Fibroblast of mammary gland (primary cell): ENCODE measurements around the gene PGS1.

Experiments
- DNase-seq: peaks from one replicate; pipeline ENCODE4 v3.0.0-alpha.2; 2010; ENCODE audit warnings: low read depth
- H3K4me3 ChIP-seq: 2 replicates; pipeline ENCODE4 v1.5.1; 2011; ENCODE audit warnings: low read depth, mild to moderate bottlenecking, low read length, moderate library complexity; ENCODE audit not compliant: control insufficient read depth
- TF ChIP-seq, protein P1 (sequence below): conservative IDR thresholded peaks from 2 replicates; pipeline ENCODE4 v1.5.1; 2011; ENCODE audit warnings: low read depth, low read length, inconsistent platforms; ENCODE audit not compliant: control insufficient read depth, insufficient read depth

PGS1 gene

DNA sequence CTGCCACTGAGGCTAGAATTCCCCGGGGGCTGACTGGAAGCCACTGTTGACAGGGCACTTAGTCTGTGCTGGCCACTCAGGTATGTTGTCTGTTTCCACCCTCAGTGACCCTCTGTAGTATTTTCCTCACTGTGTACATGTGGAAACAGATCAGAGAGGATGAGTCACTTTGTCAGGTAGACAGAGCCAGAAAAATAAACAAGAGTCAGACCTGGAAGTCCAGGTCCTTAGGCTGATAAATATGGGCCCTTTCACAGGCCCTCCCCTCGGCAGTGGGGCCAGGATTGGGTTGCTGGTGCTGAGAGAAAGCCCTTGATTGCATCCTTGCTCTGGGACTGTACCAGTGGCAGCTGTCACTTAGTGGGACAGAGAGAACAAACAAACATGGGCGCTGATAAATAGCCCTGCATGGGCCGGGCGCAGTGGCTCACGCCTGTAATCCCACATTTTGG lies 21.3 kb downstream of the PGS1 start:
- TF ChIP-seq, protein P1, sequence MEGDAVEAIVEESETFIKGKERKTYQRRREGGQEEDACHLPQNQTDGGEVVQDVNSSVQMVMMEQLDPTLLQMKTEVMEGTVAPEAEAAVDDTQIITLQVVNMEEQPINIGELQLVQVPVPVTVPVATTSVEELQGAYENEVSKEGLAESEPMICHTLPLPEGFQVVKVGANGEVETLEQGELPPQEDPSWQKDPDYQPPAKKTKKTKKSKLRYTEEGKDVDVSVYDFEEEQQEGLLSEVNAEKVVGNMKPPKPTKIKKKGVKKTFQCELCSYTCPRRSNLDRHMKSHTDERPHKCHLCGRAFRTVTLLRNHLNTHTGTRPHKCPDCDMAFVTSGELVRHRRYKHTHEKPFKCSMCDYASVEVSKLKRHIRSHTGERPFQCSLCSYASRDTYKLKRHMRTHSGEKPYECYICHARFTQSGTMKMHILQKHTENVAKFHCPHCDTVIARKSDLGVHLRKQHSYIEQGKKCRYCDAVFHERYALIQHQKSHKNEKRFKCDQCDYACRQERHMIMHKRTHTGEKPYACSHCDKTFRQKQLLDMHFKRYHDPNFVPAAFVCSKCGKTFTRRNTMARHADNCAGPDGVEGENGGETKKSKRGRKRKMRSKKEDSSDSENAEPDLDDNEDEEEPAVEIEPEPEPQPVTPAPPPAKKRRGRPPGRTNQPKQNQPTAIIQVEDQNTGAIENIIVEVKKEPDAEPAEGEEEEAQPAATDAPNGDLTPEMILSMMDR, result no peak
- H3K4me3 ChIP-seq, result no peak overlapping the region
- DNase-seq, result no peak

DNA sequence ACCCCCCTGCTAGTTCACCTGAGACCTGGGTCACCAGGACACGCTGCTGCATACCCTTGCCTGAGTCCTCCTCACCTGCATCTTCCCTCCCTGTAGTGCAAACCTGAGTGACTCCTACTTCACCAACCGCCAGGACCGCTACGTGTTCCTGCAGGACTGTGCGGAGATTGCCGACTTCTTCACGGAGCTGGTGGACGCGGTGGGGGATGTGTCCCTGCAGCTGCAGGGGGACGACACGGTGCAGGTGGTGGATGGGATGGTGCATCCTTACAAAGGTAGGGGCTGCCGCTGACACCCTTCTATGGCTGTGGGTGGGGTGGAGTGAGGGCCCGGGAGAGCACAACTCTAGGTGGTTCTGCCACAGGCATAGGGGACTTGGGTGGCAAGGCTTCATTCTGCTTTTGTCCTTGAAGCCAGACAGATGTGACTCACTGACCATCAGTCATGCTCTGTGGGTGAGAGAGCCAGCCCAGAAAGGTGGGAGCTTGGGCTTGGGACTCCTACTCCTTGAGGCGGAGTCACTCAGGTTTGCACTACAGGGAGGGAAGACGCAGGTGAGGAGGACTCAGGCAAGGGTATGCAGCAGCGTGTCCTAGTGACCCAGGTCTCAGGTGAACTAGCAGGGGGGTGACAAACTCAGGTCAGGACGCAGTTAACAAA lies 22.3 kb downstream of the PGS1 start:
- TF ChIP-seq, protein P1, result no peak
- H3K4me3 ChIP-seq, result no peak overlapping the region
- DNase-seq, result no peak

DNA sequence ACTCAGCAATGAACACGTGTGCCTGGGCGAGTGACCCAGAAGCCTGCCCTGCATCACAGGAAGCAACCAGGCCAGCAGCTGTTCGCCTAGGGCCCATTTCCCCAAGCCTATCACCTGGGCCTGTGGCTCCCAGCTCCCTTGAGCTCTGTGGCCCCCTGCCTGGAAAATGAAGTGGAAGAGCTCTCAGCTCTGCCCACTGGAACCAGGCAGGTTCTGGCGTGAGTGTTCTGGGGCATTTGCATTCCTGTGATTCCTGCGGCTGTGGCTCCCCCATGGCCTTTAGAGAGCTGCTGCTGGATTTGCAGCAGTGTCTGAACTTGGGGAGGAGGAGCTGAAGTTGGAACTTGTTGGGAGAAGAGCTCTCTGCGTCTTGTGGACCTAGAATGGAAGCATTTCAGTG lies 22.8 kb downstream of the PGS1 start:
- TF ChIP-seq, protein P1, result no peak
- no peak for DNase-seq
- no peak overlapping the region for H3K4me3 ChIP-seq

DNA sequence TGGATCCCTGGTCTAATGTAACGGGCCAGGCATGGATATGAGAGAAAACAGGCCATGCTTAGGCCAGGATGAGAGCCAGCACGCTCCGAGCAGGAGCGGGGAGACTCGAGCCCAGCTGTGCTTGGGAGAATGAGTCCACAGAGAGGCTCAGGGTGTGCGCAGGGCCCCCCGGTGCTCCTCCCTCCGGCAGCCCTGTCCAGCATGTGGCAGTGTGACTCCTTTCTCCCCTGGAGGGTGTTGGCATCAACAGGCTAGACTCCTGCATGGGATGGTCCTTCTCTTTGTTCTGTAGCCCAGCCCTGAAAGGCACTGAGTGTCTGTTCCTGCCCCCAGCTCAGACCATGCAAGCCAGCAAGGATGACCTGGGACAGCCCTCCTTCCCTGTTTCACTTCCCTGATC lies 23.4 kb downstream of the PGS1 start:
- H3K4me3 ChIP-seq, result no peak overlapping the region
- no peak for DNase-seq
- TF ChIP-seq, protein P1, result no peak

DNA sequence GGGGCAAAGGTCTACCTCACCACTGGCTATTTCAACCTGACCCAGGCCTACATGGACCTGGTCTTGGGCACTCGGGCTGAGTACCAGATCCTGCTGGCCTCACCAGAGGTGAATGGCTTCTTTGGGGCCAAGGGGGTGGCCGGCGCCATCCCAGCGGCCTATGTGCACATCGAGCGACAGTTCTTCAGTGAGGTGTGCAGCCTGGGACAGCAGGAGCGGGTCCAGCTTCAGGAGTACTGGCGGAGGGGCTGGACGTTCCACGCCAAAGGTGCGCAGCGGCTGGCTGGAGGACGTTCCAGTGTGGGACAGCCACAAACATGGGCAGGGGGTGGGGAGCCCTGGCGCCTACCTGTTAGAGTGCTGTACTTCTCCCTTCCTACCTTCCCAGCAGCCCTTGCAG lies 25.4 kb downstream of the PGS1 start:
- TF ChIP-seq, protein P1, result no peak
- no peak overlapping the region for H3K4me3 ChIP-seq
- DNase-seq, result no peak

DNA sequence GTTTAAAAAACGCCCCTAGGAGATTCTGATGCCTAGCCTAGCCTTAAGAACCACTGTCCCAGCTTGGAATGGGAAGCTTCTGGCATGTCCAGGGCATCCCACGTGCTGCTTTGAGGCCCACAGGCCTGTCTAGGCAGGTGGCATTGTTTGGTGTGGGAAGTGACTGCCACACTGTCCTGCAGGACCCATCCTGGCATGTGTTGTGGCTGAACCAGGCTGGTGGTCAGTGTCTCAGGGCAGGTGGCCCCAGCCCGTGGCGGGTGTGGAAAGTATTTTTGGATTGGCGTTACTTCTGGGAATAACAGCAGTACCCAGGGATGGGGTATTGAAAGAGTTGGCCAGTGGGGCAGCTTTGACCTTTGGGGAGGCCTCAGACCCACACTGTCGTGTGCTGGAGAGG lies 27.9 kb downstream of the PGS1 start:
- TF ChIP-seq, protein P1, result no peak
- no peak for DNase-seq
- H3K4me3 ChIP-seq, result no peak overlapping the region

DNA sequence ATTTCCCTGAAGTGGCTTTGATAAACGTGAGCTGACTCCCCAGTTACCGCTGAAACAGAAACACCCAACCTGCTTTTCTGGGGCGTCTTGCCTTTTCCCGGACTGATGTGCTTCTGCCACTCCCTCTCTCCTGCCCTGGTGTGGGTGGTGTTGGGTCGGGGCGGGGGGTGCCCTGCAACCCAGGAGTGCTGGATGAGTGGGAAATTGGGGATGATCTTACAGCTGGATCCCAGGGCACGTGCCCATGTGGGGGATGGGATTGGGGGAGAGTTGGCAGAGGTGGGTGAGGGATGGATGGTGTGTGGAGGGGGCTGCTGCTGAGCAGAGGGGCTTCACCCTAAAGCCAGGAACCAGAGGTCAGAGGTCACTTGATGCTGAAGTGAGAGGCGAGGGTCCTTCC lies 28.5 kb downstream of the PGS1 start:
- DNase-seq, result no peak
- H3K4me3 ChIP-seq, result no peak overlapping the region
- TF ChIP-seq, protein P1, result no peak
